Lower leg skin (tissue), 3 donors: Measurements from ENCODE around the gene TMED10.

Source experiments
- CTCF ChIP-seq, 3 donors: fragments of 450-650 bp; IDR thresholded peaks; one replicate each; pipeline ENCODE4 v1.5.1; 2016; ENCODE audit warnings: antibody characterized with exemption in 3 of 3, mild to moderate bottlenecking in 3 of 3, moderate library complexity in 2 of 3
- POLR2A ChIP-seq, 2 donors: fragments of 450-650 bp; IDR thresholded peaks; one replicate each; pipeline ENCODE4 v1.6.1; 2016 to 2017; ENCODE audit warnings: antibody characterized with exemption in 2 of 2, mild to moderate bottlenecking in 1 of 2, moderate library complexity in 1 of 2

DNA sequence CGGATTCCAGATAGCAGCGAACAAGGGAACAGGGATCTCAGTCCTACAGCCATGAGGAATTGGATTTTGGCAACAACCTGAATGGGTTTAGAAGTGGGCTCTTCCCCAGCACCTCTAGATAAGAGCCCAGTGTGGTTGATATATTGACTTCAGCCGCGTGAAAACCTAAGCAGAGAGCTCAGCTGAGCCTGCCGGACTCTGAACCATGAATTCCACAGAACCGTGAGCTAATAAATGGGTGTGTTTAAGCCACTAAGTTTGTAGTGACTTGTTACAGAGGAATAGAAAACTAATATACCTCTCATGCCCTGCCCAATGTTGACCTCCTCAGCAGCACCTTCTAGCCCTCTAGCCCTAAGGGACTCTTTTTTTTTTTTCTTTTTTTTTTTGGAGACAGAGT is 32.4 kb upstream of the TMED10 start:
- TF ChIP-seq CTCF (IDR thresholded peaks at IDR 0.05): no peak
- TF ChIP-seq POLR2A (IDR thresholded peaks at IDR 0.05): no peak
